ENCODE data around the gene PIGQ.

The PIGQ gene

GRCh38 chr16:534135-534534 lies 35.6 kb upstream of the PIGQ start:
- no peak for DNase-seq (ENCODE audit: low spot score)

GRCh38 chr16:534856-535445 lies 34.8 kb upstream of the PIGQ start:
- no peak for DNase-seq (ENCODE audit: low spot score)

- peak; percentile 92 for DNase-seq (ENCODE audit: low spot score)
Observed at GRCh38 chr16:535446-536405, 34.0 kb upstream of the PIGQ start.

- DNase-seq (ENCODE audit: low spot score) = no peak
Observed at GRCh38 chr16:536746-537145, 33.0 kb upstream of the PIGQ start.

DNA sequence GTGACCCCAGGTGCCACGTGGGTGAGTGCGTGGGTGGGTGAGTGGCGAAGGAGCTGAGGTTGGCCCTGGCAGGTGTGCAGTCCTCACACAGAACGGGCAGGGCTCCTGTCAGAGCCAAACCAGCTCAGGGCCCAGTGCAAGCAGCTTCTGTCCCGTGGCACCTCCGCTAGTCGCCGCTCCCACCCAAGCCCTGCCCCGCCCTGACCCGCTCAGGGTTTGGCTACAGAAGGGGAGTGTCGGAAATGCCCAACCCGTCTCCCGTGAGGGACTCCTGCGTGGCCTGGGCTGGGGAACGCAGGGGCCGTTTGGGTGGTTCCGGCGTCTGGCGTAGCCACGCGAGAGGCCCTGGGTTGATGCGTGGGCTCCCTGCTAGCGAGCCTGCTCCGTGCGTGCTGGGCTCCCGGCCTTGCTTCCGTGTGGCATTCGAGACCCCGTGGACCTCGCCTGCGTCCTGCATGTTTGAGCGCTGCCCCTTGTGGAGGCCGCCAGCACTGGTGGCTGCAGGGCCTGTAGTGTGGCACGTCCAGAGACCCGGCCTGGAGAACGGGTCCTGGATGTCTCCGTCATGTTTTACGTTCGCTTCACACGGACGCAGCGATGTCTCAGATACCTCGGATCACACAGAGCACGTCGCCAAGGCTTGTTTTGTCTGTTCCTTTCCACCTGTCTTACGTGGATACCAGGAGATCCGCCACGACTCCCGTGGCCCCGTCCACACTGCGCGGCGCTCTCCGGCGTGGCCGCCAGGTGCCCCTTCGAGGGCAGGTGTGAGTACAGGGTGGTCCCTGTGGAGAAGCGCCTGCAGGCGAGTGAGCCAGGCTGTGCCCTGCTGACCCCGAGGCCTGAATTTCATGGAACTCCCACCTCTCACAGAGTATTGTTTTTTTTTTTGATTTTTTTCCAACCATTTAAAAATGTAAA lies 32.1 kb upstream of the PIGQ start:
- no peak for DNase-seq (ENCODE audit: low spot score)

DNA sequence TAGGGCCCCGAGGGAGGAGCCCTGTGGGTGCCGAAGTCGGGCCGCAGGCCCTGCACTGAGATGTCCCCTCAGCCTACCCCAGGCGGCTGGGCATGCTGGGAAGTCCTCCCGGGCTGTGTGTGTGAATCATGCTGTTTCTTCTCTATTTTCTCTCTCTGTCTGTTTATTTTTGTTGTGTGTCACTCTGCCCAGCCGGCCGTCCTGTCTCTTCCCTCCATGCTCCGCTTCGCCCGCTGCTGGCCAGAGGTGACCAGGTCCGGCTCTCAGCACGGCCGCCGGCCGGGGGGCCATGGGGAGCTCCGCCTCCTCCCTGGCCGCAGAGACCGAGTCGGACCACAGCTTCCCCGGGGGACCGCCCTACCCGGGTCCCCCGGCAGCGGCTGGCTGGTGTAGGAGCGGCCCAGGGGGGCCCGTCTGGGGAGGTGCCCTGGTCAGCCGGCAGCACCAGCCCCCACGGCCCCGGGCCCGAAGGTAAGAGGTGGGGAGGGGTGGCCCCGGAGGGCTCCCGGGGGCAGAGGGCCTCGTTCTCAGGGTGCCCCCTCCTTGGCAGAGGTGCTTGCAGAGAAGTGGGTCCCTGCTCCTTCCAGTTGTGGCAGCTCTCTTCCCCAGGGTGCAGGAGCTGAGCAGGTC lies 29.8 kb upstream of the PIGQ start:
- DNase-seq (ENCODE audit: low spot score) = no peak

- DNase-seq (ENCODE audit: low spot score) = no peak
Observed at GRCh38 chr16:540645-541340, 29.0 kb upstream of the PIGQ start.

DNA sequence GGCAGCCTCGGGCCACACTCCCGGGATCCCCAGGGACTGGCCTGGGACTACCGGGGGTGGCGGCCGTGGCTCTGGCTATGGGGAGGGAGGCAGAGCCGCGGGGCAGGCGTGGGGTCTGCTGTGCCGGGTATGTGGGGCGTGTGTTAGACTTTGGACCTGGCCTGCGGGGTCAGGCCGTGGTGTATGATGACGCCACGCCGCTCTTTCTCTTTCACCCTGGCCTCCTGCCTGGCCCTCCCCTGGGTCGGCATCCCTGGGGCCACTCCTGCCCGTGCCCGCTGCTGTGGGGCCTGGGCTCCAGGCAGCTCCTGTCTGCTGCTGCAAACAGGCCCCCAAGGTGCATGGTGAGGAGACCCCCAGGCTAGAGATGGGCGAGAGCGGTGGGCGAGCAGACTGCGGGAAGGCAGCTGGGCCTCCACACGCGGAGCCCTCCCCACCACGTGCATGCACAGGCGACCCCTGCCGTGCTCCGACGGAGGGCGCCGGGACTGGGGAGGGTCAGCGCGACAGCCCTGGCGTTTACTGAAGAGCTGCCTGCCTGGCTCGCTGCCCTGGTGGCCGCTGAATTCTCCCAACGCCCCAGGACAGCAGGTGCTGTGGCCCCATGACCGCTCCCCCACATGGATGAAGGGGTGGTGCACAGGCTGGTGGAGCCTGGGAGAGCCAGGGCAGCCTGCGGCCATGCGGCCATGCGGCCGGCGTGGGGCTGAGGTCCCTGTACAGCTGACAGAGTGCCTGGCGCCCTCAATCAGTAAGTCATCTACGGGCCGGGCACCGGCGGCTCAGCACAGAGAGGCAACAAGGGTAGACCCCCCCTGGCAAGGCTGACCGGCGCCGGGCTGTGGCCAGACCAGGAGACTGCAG lies 26.2 kb upstream of the PIGQ start:
- no peak for DNase-seq (ENCODE audit: low spot score)

GRCh38 chr16:544517-544916 lies 25.3 kb upstream of the PIGQ start:
- DNase-seq (ENCODE audit: low spot score) = no peak

DNA sequence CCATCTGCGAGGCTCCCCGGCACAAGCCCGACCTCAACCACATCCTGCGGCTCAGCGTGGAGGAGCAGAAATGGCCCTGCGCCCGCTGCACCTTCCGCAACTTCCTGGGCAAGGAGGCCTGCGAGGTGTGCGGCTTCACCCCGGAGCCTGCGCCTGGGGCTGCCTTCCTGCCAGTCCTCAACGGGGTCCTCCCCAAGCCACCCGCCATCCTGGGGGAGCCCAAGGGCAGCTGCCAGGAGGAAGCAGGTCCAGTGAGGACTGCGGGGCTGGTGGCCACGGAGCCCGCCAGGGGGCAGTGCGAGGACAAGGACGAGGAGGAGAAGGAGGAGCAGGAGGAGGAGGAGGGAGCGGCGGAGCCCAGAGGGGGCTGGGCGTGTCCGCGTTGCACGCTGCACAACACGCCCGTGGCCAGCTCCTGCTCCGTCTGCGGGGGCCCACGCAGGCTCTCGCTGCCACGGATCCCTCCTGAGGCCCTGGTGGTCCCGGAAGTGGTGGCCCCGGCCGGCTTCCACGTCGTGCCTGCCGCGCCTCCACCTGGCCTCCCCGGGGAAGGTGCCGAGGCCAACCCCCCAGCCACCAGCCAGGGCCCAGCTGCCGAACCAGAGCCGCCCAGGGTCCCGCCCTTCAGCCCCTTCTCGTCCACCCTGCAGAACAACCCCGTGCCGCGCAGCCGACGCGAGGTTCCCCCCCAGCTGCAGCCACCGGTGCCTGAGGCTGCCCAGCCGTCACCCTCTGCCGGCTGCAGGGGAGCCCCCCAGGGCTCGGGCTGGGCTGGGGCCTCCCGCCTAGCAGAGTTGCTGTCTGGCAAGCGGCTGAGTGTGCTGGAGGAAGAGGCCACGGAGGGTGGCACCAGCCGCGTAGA lies 22.6 kb upstream of the PIGQ start:
- DNase-seq (ENCODE audit: low spot score) = peak; percentile 86

DNA sequence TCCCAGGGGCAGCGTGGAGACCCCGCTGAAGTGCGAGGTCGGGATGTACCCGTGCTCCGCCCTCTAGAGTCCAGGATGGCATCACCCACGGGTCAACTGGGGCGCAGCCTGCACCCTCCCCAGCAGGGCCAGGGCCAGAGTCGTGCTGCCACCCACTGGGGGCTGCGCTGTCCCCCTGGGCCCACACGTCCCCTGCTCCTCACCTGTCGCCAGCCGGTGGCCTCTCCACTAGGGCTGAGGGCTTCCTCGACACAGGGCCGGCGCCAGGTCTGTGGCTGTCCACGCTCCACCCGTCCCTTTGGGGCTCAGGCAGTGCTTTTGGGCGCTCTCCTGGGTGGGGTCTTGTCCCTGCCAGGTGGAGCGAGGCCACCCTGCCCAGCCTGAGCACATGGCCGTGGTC lies 21.2 kb upstream of the PIGQ start:
- DNase-seq (ENCODE audit: low spot score) = no peak

DNA sequence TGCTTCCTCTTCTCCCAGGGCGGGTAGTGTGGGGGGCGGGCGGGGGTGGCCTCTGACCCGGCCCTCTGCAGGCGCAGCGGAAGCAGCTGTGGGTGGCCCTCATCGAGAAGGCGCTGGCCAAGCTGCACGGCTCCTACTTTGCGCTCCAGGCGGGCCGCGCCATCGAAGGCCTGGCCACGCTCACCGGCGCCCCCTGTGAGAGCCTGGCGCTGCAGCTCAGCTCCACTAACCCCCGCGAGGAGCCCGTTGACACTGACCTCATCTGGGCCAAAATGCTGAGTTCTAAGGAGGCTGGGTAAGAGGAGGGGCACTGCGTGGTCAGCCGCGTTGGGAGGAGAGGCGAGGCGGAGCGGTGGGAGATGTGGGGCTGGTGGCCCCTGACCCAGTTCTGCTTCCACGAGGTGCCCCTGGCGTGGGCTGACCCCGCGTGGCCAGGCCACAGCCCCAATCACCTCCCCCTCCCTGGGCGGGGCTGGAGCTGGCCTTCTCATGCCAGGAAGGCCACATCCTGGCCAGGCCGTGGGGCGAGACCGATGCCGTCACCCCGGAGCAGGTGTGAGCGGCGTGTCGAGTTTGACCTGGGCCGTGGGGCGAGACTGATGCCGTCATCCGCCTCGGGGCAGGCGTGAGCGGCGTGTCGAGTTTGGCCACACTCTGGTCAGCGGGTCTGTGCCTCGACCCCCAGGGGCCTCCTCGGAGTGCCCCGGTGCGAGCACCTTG lies 20.1 kb upstream of the PIGQ start:
- DNase-seq (ENCODE audit: low spot score) = no peak

GRCh38 chr16:551210-551609 lies 18.6 kb upstream of the PIGQ start:
- no peak for DNase-seq (ENCODE audit: low spot score)

- no peak for DNase-seq (ENCODE audit: low spot score)
Observed at GRCh38 chr16:552171-552570, 17.6 kb upstream of the PIGQ start.

- DNase-seq (ENCODE audit: low spot score) = no peak
Observed at GRCh38 chr16:553601-554296, 16.0 kb upstream of the PIGQ start.

DNA sequence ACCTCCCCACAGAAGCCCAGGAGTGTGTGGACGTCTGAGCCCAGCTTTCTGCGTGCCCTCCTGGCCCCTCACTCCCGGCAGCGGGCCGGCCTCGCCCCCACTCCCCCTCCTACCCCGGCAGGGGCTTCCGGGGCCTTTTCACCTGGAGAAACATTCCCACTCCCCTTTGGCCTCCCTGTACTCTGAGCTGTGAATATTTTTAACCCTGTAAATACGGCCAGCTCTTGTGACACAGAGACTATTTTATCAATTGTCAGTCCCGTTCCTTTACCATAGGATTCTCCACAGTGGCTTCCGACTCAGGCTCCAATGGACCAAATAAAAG lies 15.5 kb upstream of the PIGQ start:
- no peak for DNase-seq (ENCODE audit: low spot score)

DNA sequence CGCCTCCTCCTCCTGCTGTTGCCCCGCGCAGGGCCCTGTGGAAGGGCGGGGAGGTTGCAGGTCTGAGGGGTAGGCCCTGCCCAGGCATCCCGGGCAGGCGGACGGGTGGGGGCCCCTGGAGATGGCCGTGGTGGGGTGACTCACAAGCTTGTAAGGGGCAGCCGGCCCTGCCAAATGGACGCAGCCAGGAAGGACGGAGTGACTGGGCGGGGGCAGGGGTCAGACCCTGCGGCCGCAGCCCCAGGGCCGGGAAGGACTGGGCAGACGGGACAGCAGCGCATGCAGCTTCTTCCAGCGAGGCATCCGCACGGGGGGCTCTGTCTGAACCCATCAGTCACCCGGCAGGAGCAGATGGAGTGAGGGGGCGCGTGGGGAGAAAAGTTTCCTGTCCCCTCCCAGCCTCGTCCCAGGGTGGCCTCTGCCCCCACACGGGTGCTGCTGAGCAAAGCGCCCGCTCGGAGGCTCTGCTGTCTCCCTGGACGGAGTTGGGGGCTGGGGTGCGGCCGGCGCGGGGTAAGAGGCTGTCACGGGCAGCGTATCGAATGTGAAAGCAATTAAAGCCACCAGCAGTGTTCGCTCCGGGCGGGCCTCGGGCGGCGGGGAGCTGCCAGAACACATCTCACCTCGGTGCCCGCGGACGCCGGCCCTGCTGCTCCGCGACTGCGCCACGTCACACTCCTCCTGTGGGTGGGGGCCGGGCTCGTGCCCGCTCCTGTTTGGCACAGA lies 15.0 kb upstream of the PIGQ start:
- DNase-seq (ENCODE audit: low spot score) = no peak

Data from GM03348 (cell line).